NCI-H226 (cell line): ENCODE results near the gene PTK6.

Source experiments
- DNase-seq: peaks from one replicate; pipeline ENCODE4 v3.0.0-alpha.2; 2015

PTK6 gene

DNA sequence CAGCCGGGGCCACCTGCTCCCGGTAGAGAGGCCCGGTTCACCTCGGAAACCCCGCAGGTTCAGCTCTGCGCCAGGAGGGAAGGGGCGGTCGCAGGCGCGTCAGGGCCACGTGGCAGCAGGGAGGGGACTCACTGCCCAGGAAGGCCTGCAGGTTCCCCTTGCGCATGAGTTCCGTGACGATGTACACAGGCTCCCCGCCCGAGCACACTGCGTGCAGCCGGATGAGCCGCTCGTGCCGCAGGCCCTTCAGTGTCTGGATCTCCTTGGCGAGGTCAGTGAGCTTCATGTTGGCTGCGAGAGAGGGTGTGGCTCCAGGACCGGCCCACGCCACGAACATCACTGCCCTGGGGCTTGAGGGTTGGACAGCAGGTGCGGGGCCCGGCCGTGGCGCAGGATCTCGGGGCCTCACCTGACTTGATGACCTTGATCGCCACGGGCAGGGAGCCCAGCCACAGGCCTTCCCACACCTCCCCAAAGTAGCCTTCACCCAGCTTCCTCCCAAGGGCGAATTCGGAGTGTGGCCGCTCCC, 4.9 kb upstream of the PTK6 start:
- no peak for DNase-seq

DNA sequence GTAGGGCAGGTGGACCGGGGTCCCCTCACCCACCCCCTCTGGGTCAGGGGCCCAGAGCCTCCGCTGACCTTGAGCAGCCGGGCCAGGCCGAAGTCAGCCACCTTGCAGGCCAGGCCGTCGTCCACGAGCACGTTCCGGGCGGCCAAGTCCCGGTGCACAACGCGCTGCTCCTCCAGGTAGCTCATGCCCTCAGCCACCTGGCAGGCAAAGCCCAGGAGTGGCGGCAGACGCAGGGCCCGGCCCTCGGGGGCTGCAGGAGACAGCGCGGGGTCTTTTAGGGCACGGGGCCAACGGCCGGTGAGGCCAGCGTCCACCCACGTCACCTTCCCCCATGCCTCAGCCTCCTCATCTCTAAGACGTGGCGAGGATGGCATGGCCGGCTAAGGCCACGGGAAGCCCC, 4.2 kb upstream of the PTK6 start:
- no peak for DNase-seq

DNA sequence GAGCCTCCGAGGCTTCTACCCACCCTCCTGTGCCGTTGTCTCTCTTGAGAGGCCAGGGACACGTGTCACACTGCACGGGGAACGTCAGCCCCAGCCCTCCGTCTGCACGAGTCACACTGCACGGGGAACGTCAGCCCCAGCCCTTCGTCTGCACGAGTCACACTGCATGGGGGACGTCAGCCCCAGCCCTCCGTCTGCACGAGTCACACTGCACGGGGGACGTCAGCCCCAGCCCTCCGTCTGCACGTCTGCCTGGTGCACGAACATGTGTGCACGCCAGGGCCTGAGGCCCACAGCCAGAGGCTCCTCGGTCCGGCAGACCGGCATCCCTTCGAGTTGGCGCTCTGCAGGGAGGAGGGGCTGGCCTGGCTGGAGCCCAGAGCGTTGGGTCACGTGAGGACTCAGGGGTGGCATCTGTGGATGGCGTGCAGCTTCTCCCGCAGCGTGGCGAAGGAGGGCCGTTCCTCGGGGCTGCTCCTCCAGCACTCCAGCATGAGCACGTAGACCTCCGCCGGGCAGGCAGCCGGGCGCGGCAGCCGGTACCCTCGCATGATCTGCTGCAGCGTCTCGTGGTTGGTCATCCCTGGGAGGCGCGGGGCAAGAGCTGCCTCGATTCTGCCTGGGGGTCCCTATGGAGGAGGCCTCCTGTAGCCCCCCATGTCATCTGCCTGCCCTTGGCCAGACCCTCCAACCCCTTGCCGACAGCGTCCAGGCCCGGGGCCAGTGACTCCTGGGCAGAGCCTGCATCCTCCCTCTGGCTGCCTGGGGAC, 3.4 kb upstream of the PTK6 start:
- DNase-seq: no peak

DNA sequence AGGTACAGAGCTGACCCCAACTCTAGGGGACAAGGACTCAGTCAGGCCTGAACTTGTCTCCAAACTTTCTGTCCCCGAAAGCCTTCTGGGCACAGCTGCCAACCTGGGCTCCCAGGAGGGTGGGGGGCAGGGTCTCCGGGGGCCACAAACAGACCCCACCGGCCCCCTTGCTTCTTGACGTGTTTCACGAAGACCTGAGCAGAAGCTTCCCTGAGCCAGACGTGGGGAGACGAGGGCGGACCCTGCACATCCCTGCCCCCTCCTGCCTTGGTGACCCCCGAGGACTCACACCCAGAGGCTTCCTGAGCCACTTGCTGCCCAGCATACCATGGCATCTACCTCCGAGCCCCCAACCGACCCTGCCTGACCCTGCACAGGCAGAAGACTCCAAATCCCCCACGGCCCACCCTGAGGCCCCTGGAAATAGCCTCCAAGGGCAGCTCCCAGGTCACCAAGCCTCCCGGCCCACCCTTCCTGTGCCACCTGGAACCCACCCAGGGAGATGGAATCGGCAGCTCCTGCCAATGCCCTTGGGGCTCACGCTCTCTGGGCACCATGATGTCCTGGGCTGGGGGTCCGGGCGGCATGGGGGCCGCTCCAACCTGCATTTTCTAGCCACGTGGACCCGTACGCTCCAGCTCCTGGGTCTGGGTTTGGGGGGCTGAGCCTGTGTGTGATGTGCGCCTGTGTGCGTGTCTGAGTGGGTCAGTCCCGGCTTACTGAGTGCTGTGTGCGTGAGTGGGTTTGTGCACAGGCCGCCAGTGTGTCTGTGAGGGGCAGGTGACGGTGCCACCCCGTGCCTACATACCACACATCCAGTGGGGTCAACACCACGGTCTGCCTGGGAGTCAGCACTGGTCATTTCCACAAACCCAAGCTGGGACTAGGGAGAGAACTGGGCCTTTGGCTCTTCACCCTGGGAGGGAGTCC, 2.5 kb upstream of the PTK6 start:
- no peak for DNase-seq

- no peak for DNase-seq
Measured at GRCh38 chr20:63539092-63539430, 1.9 kb upstream of the PTK6 start.

GRCh38 chr20:63538204-63539091, 1.3 kb upstream of the PTK6 start:
- DNase-seq: peak; percentile 34

GRCh38 chr20:63537525-63538203, 488 bp upstream of the PTK6 start:
- peak; percentile 99 for DNase-seq

GRCh38 chr20:63536241-63536977, 767 bp downstream of the PTK6 start:
- DNase-seq: no peak

DNA sequence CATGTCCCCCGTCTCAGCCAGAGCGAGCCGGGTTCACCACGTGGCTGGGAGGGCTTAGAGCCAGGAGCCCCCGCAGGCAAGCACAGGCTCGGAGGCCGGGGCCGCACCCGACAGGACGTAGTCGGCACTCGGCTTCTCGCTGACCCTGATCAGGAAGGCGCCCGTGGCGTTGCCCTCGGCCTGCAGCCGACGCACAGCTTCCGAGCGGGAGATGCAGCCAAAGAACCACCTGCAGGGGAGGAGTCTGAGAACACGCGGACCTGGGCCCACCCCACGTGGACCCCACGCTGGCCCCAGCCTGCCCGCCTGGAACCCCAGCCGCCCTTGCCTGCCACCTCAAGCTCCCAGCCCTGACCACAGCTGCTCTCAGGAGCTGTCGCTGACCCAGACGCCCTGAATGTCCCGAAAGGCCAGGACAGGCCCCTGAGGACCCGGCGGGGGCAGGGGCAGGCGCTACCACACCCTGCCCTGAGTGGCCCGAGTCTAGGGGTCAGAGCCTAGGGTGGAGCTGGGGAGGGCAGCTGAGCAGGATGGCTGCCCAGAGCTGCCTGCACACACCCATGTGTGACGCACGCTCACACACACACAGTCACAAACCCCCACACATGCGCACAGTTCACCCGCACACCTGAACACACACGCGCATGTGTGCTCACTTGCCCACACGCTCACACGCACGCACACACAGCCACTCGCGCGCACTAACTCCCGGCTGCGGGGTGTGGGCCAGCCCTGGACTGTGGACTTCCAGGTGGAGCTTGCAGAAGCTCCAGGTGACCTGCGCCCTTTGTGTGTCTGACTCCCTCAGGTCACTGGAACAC, 2.1 kb downstream of the PTK6 start:
- DNase-seq: no peak

GRCh38 chr20:63534427-63534830, 2.7 kb downstream of the PTK6 start:
- no peak for DNase-seq

DNA sequence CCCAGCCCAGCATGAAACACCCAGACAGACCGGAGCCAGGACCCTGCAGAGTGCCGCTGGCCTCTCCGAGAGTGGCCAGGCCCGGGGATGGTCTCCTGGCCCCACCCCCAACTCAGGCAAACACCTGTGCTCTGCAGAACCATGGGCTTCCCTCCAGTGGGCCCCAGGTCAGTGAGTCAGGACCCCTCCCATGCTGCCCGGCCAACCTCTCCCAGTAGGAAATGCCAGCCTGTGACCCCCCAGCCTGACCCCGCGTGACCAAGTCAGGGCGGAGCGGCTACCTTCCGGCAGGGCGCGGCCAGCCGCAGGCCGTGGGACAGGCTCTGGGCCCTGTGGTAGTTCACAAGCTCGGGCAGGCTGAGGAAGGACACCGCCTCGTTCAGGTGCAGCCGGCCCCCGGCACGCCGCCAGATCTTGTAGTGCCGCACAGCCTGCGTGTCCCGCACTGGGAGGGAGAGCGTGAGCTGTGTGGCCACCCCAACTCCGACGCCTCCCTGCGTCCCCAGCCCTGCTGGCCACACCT, 3.2 kb downstream of the PTK6 start:
- DNase-seq: no peak

GRCh38 chr20:63533388-63533787, 3.8 kb downstream of the PTK6 start:
- no peak for DNase-seq

DNA sequence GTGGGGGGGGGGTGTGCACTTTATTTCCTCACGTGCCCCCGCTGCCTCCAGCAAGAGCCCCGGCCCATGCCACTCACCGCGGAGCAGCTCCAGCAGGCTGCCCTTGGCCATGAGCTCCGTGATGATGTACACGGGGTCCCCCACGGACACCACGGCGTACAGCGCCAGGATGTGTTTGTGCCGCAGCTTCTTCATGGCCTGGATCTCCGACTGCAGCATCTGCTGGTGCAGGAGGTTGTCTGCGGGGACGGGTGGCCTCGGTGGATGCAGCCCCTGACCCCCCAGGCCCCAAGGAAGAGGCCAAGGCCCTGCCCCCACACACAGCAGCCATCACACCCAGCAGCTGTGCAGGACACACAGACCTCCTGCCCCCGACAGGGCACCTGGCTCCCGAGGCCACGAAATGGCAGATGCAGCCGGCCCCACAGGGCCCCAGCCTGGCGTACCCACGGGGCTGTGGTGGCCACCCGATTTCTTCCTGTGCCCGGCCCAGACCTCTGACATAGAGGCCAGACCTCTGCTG, 4.7 kb downstream of the PTK6 start:
- no peak for DNase-seq

GRCh38 chr20:63531686-63532448, 5.3 kb downstream of the PTK6 start:
- peak; percentile 0 for DNase-seq

DNA sequence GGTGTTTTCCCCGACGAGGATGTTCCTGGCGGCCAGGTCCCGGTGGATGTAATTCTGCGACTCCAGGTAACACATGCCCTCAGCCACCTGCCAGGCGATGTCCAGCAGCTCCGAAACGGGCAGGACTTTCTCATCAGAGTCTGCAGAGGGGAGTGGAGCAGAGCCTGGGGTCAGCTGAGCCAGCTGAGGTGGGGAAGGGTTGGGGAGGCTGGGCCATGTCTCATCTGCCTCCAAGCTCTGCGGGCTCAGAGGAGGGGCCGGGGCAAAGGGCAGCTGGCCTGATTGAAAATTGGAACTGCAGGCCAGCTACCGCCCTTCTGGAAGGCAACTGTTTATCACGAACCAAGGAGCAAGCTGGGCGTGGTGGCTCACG, 6.4 kb downstream of the PTK6 start:
- DNase-seq: peak; percentile 1

DNA sequence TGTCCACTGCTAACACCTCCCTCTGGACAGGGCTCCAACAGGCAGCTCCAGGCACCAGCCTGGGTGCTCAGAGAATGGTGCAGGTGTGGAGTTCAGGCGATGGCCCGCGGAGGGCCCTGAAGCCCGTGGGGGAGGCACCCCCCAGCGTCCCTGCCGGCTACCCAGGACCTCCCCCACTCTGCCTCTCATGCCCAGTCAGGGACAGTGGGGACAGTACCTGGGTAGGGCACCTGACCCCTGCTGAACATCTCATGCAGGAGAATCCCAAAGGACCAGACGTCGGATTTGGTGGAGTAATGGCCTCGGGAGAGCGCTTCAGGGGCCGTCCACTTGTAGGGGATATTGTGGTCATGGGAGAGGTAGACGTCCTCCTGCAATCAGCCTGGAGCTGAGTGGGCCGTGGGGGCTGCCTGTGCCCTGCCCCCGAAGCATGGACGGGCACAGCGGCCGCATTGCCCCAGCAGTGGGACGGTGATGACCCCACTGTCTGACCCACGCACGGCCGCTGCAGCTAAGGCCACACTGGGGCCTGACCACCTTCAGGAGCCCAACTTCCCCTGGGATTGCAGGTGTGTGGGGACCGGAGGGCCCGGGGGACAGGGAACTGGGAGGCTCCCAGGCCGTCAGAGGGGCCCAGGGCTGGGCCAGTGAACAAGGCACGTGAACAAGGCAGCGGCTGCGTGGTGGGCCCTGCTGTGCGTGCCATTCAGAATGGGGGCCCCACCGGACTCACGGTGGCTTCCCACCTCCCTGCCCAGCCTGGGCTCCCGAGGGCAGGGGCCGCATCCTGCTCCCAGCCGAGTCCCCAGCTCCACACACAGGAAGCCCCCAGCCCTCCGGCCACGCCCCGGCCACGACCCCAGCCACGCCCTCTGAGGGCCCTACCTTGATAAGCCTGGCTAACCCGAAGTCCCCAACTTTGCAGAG, 7.1 kb downstream of the PTK6 start:
- DNase-seq: peak; percentile 0

DNA sequence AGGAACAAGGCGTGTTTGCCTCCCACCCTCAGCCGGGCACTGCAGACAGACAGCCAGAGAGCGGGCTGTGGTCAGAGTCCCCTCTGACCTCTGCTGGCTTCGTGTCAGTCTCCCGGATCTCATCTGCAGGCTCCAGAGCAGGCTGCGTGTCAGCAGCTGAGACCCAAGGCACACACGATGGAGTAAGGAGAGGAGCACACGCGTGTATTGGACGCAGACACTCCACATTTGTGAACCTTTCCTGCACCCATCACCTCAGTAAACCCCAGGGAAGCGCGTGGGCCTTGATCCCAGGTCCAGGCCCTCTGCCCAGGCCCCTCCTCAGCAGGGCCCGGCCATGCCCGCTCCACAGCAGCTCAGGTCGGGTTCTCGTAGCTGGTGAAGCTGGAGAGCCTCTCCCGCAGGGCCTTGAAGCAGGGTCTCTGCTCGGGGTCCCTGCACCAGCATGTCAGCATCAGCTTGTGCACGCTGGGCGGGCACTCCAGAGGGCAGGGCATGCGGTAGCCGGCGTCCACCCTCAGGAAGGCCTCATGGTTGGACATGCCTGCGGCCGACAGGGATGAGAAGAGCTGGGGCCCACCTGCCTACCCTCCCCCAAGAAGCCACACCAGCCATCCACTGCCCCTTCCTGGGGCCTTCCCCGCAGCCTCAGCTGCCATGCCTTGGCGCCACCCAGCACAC, 7.9 kb downstream of the PTK6 start:
- DNase-seq: peak; percentile 1

- no peak for DNase-seq
Measured at GRCh38 chr20:63527184-63527583, 10.0 kb downstream of the PTK6 start.
